NCI-H187 (cell line): ENCODE data around the gene METTL2A.
"Not testable (repeated sequence)": the region's sequence is repeated elsewhere in the genome, so short reads cannot be mapped to it uniquely, and the experiment has no call there.

Experiments used
- DNase-seq, 2 experiments: peaks; one replicate each; lab custom pipeline; 2025; lab: John Stamatoyannopoulos, UW

The METTL2A gene, protein sequence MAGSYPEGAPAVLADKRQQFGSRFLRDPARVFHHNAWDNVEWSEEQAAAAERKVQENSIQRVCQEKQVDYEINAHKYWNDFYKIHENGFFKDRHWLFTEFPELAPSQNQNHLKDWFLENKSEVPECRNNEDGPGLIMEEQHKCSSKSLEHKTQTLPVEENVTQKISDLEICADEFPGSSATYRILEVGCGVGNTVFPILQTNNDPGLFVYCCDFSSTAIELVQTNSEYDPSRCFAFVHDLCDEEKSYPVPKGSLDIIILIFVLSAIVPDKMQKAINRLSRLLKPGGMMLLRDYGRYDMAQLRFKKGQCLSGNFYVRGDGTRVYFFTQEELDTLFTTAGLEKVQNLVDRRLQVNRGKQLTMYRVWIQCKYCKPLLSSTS

GRCh38 chr17:62423647-62424461, at the start of gene METTL2A:
TSS of gene METTL2A (plus strand) at chr17:62423897. CDS start at chr17:62423903, 6 bp downstream.
- peak; percentile 56 to 79 for DNase-seq

GRCh38 chr17:62380253-62380652, 43.4 kb upstream of the METTL2A start, which contains the start of gene EFCAB3:
TSS of gene EFCAB3 (plus strand) at chr17:62380553. CDS start at chr17:62382980, 2,427 bp downstream.
- DNase-seq = no peak

DNA sequence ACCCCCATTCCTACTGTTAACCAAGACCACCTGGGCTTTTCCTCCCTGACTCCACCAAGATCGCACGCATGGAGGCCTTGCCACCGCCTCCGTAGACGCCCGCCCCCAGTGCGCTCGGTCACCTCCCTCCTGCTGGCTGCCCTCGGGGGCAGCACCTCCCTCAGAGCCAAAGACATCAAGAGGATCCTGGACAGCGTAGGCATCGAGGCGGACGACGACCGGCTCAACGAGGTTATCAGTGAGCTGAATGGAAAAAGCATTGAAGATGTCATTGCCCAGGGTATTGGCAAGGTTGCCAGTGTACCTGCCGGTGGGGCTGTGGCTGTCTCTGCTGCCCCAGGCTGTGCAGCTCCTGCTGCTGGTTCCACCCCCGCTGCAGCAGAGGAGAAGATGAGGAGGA, 42.1 kb upstream of the METTL2A start:
- DNase-seq = no peak

- no peak for DNase-seq
Observed at GRCh38 chr17:62388856-62389255, 34.8 kb upstream of the METTL2A start.

DNA sequence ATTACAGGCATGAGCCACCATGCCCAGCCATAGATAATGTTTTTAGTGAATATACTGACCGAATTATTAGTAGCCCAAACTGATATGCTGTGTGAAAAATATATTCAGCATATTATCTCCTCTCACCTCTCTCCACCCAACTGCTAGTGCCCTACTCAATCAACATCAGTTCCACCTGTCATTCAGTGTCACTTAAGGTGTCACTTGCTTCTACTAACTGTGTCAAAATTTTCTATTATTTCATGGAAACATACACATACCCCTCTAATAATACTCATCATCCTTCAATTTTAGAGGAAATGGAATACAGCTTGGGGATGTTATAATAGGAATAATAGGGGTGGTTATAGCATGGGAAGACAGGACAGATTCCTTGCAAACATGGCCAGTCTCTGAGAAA, 30.8 kb upstream of the METTL2A start:
- DNase-seq = no peak

- DNase-seq = no peak
Observed at GRCh38 chr17:62398891-62399290, 24.8 kb upstream of the METTL2A start.

GRCh38 chr17:62405451-62405850, 18.2 kb upstream of the METTL2A start:
- DNase-seq = no peak

- DNase-seq = not testable (repeated sequence)
Observed at GRCh38 chr17:62413090-62413489, 10.6 kb upstream of the METTL2A start.

GRCh38 chr17:62426214-62426613, 2.5 kb downstream of the METTL2A start:
- DNase-seq = not testable (repeated sequence)

DNA sequence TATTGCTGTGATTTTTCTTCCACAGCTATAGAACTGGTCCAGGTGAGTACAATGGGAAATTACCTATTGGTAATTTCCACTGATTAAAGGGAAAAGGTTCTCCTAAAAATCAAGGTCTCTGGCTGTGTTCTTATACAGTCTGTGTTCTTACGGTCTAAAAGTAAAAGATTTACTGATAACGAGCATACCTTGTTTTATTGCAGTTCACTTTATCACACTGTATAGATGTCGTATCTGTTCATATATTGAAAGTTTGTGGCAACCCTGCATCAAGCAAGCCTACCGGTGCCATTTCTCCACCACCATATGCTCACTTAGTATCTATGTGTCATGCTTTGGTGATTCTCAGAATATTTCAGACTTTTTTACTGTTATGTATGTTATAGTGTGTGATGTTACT, 11.6 kb downstream of the METTL2A start:
- DNase-seq = not testable (repeated sequence)

DNA sequence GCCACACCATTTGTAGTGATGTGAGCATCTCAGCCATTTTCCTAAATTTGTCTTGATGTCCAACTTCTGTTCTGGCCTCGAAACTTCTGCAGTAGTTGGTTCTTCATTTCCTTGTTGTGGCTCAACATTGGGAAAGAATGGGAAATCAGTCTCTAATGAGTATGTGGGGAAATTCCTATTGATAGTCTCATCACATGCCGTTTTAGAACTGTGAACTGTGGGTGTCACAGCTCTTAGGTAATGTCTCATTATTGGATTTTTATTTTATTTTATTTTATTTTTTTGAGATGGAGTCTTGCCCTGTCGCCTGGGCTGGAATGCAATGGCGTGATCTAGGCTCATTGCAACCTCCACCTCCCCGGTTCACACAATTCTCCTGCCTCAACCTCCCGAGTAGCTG, 17.5 kb downstream of the METTL2A start:
- not testable (repeated sequence) for DNase-seq

- no peak for DNase-seq
Observed at GRCh38 chr17:62444063-62444462, 20.4 kb downstream of the METTL2A start.

DNA sequence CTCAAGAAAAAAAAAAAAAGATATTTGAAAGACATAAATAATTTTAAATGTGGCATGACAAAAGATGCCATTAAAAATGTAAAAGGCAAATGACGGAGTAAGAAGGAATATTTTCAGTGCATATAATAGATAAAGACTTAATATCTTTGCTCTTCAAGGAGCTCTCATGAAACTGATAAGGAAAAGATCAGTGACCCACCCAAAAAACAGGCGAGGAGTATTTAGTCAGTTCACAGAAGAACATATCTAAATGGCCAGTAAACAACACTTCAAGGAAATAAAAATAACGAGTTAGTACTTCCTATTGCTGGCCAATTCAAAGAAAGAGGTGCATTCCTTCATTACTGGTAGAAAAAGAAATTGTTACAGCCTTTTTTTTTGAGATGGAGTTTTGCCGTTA, 22.1 kb downstream of the METTL2A start:
- not testable (repeated sequence) for DNase-seq

DNA sequence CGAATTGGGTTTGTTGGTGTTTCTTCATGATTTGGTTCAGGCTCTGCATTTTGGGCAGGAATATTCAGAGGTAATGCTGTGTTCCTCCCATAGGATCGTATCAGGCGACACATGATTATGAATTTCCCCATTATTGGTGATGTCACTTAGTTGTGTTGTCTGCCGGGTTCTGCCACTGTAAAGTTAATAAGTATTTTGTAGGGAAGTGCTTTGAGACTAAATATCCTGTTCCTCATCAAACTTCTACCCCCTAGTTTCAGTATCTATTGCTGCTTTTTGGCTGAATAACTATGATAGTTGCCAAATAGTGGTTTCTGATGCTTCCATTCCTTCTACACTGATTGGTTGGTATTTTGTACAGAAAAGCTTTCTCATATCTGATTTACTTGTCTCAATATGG, 28.5 kb downstream of the METTL2A start:
- DNase-seq = not testable (repeated sequence)

GRCh38 chr17:62453041-62453440, 29.3 kb downstream of the METTL2A start:
- DNase-seq = not testable (repeated sequence)

GRCh38 chr17:62453656-62454055, 30.0 kb downstream of the METTL2A start:
- not testable (repeated sequence) for DNase-seq

GRCh38 chr17:62454111-62454510, 30.4 kb downstream of the METTL2A start:
- not testable (repeated sequence) for DNase-seq

GRCh38 chr17:62456016-62456415, 32.3 kb downstream of the METTL2A start:
- no peak for DNase-seq

GRCh38 chr17:62458483-62458882, 34.8 kb downstream of the METTL2A start:
- not testable (repeated sequence) for DNase-seq

DNA sequence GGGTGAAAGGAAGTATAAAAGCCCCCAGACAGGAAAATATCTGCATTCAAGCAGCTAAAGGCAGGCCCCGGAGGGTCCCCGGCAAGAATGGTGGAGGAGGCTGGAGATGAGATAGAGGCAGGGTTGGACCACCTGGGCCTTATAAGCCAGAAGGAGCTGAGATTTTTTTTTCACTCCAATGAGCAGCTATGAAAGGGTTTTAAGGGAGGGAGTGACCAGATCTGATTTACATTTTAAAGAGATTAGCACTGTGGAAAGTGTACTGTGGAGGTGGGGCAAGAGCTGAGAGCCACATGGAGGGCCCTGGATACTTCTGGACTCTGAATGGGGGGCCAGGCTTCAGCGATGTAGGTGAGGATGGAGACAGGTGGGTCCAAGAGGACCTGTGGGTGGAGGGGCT, 40.7 kb downstream of the METTL2A start:
- DNase-seq = not testable (repeated sequence)

- DNase-seq = not testable (repeated sequence)
Observed at GRCh38 chr17:62465271-62465670, 41.6 kb downstream of the METTL2A start.

GRCh38 chr17:62470666-62471379, 47.1 kb downstream of the METTL2A start:
- peak; percentile 14 to 28 for DNase-seq
